Measurements from ENCODE around the gene ANKRD16. TPM values are rescaled to one million over a fixed set of nuclear protein-coding genes. Genes with fewer than 3 reads are reported as not detected.

ANKRD16 gene
- polyA plus RNA-seq, 3 donors, result 3.3 to 4.8 (median 4.6) TPM

DNA sequence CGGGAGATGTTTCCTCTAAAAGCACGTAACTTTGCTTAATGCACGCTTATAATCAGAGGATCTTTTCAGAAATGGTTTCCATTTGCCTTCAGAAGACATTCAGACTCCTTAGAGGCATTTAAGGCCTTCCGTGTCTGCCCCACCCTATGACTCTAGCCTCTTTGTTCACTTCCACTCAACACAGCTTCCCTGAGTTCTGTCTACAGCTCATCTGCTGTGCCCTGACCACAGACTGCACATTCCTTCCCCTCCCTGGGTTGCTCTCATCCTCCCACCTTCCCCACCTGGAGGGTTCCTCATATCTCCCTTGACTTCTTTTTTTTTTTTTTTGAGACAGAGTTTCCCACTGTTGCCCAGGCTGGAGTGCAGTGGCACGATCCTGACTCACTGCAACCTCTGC lies 17.0 kb upstream of the ANKRD16 start:
- WGBS, 3 donors, result 85 to 96% (median 95%) methylated on average over 5 of the region's 5 CpGs
- no peak overlapping the region for H3K27ac ChIP-seq (ENCODE audit: low read depth, low read length)

DNA sequence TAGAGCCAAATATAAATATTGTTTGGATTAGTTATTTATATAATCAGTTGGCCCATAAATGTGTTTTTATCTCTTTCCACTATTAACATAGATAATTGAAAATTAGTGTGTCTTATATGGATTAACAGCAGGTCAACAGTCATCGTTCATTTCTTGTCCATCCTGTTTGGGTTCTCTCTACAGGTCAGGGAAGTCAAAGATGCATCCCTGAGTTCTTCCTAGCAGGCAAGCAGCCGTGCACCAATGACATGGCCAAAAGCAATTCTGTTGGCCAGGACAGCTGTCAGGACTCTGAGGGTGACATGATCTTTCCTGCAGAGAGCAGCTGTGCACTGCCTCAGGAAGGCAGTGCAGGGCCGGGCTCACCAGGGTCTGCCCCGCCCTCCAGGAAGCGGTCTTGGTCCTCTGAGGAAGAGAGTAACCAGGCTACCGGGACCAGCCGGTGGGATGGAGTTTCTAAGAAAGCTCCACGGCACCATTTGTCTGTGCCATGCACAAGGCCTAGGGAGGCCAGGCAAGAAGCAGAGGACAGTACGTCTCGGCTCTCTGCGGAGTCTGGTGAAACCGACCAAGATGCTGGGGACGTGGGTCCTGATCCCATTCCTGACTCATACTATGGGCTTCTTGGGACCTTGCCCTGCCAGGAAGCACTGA lies 16.3 kb upstream of the ANKRD16 start:
- WGBS, 3 donors, result 79 to 84% (median 82%) methylated on average over 13 of the region's 13 CpGs
- H3K27ac ChIP-seq (ENCODE audit: low read depth, low read length), result no peak overlapping the region

DNA sequence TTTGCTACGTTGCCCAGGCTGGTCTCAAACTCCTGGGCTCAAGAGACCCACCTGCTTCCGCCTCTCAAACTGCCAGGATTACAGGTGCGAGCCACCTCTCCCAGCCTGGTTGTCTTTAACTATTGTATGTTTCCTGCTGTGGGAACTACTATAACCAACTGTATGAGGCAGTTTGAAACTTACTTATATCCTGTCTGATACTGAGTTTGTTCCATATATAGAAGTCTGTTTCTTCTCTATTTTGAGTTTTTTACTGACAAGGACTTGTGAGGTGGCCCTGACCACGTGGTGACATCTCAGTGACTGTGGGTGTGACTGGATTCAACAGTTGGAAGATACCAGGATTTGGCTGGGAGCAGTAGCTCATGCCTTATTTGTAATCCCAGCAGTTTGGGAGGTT lies 14.5 kb upstream of the ANKRD16 start:
- 69 to 83% (median 73%) methylated on average over 4 of the region's 4 CpGs for WGBS, 3 donors
- no peak overlapping the region for H3K27ac ChIP-seq (ENCODE audit: low read depth, low read length)

DNA sequence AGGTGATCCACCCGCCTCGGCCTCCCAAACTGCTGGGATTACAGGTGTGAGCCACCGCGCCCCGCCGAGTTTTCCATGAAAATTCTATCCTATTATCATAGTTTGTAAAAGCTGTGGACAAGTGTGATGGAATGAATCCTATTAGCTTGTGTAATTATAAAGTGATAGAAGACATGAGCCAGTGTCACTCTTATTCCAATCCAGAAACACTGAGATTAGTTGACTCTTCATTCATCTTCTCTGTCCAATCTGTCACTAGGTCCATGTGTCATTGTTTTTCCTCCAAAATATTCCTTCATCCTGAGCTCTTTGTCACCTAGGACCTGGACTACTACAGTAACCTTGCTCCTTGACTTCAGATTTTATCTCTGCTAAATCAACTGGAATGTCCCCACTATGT lies 13.9 kb upstream of the ANKRD16 start:
- H3K27ac ChIP-seq (ENCODE audit: low read depth, low read length), result no peak overlapping the region
- 98 to 99% (median 98%) methylated on average over 6 of the region's 6 CpGs for WGBS, 3 donors

DNA sequence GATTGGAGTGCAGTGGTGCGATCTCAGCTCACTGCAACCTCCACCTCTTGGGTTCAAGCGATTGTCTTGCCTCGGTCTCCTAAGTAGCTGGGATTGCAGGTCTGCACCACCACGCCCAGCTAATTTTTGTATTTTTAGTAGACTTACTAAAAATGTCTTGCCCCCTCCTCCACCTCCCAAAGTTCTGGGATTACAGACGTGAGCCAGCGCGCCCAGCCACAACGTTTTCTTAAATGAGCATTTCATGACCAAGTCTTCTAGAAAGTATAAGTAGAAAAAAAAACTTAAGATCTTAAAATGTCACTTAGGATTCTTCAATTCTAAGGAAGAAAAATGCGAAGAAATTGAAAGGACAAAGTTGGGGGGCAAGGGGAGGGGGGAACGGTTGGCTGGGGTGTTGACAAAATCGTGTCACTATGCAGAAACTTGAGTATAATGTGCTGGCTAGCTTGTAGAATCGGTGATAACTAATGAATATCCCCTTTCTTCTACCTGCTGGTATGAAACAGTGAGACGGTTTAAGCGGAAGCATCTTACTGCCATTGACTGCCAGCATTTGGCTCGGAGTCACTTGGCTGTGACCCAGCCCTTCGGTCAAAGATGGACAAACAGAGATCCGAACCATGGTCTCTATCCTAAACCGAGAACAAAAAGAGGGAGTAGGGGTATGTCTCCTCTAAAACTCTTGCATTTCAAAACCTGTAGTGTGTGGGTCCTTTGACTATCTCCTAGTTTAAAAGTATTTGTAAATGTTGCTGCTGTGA lies 13.0 kb upstream of the ANKRD16 start:
- no peak overlapping the region for H3K27ac ChIP-seq (ENCODE audit: low read depth, low read length)
- WGBS, 3 donors, result 85 to 96% (median 94%) methylated on average over 18 of the region's 18 CpGs

DNA sequence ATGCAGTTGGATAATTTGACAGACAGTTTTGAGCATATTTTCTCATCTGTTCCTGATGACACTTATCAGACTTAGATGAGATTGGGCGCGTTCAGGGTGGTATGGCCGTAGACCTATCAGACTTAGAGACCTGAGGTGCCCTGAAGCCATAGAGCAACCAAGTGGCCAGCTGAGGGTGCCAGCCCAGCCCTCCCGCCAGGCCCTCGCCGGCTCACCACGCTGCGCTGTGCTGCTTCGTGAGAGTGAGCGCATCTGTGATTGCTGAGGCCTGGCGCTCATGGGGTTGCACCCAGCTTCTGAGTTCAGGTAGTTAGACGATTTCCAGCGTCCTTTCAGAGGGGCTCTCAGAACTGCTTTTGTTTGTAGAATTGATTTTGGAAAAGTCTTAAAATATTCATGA lies 10.6 kb upstream of the ANKRD16 start:
- WGBS, 3 donors, result 66 to 98% (median 97%) methylated on average over 13 of the region's 13 CpGs
- no peak overlapping the region for H3K27ac ChIP-seq (ENCODE audit: low read depth, low read length)

DNA sequence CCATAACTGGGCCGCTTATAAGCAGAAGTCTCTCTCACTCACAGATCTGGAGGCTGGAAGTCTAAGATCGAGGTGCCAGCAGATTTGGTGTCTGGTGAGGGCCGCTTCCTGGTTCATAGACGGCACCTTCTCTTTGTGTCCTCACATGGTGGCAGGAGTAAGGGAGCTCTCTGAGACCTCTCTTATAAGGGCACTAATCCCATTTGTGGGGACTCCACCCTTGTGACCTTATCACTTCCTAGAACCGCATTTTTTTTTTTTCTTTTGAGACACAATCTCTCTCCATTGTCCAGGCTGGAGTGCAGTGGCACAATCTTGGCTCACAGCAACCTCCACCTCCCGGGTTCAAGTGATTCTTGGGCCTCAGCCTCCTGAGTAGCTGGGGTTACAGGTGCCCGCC lies 8.5 kb upstream of the ANKRD16 start:
- no peak overlapping the region for H3K27ac ChIP-seq (ENCODE audit: low read depth, low read length)
- 89 to 100% (median 96%) methylated on average over 7 of the region's 7 CpGs for WGBS, 3 donors

DNA sequence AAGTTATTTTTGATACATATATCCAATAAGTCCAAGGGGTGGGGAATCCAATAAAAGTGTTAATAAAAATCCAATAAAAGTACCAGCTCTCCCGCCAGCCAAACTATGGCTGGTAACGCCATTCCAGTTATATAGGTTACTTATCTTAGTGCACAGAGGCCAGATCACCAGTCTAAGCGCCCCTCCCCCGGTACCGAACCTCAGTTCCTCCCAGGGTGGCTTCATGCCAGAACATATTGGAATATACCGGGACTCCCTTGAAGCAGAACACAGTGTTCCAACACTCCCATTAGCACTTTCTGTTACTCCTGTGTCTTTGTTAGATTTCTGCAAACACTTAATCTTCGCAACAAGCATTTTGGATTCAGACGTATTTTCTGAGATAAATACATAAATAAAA lies 7.8 kb upstream of the ANKRD16 start:
- H3K27ac ChIP-seq (ENCODE audit: low read depth, low read length), result no peak overlapping the region
- 93 to 94% (median 94%) methylated on average over 8 of the region's 8 CpGs for WGBS, 3 donors

DNA sequence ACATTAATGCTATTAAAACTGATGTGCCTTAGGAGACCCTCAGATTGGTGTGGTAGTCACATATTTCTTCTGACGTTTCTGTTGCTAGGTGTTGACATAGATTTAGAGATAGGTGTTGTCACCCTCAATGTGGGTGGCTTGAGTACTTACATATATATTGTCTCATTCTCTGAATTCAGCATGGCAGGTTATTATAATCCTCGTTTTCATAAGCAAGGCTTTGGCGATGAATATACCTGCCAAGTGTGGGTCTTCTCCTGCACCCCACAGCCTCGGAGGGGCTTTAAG lies 7.3 kb upstream of the ANKRD16 start:
- 82 to 88% (median 85%) methylated on average over 4 of the region's 4 CpGs for WGBS, 3 donors
- H3K27ac ChIP-seq (ENCODE audit: low read depth, low read length), result no peak overlapping the region

DNA sequence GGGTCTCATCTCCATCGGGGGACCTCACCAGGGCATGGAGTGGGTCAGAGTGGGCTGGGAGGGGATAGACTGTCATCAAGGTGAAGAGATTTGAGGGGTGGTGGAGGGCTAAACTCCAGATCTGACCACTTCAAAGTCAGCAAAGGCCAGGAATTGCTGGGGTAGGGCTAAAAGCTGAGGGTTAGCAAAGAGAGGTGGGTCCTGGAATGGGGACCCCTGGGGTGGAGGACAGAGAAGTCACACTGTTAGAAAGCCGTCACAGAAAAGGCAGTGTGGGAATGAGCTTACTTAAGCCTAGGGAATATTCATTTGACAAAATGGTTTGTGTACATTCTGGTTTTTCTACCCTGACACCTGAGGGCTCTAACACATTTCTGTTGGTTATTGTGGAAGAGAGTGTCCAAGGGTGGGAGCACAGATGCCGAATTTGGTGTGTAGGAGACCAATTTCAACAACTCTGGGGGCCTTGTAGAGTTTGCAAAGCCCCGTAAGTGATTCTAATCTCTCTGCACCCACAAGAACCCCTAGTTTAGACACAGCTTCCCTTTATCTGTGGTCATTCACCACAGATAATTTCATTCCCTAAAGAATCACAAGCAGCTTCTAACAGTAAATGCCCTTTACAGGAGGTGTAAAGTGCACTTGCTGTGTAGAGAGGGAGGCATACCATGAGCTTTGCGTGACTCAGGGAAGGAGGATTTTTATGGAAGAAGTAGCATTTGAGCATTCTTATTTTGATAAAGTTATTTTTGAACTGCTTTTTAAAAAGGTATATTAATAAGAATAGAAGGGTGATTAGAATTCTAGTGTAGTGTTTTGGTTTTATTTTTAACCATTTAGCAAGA lies 6.7 kb upstream of the ANKRD16 start:
- no peak overlapping the region for H3K27ac ChIP-seq (ENCODE audit: low read depth, low read length)
- WGBS, 3 donors, result 88 to 95% (median 91%) methylated on average over 5 of the region's 5 CpGs

DNA sequence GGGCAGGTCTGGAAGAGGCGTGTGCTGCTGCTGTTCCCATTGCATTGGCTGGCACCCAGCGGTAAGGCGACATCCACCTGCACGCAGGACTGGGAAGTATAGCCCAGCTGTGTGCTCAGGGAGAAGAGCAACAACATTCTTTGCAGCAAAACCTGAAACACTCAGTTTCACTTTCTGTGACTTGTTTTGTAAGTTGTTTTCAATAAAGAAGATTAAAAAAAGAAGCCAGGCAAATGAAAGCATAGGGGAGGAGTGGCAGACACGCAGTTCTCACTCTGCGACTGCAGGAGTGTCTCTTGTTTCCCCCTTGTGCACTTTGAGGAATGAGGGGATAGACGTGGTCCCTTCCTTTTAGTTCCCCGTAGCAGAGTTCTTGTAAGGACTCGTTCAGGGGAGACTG lies 6.1 kb upstream of the ANKRD16 start:
- WGBS, 3 donors, result 80 to 90% (median 88%) methylated on average over 9 of the region's 9 CpGs
- H3K27ac ChIP-seq (ENCODE audit: low read depth, low read length), result no peak overlapping the region

DNA sequence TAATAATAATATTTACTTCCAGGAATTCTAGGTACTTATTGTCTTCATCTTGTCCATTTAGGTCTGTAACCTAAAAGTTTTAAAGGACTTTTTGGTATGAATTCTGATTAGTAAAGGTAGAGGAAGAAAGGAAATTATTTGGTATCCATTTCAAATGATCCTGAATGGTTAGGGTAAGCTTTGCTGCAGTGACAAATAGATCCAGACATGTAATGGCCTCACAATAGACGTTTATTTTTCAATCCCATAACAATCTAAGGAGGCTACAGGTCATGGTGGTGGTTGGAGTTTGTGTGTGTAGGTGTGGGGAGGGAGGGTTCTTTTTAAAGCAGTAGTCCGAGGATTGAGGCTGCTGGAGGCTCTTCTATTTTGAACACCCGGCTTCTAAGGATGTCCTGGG lies 5.7 kb upstream of the ANKRD16 start:
- H3K27ac ChIP-seq (ENCODE audit: low read depth, low read length), result no peak overlapping the region
- WGBS, 3 donors, result 83 to 96% (median 89%) methylated on average over 3 of the region's 3 CpGs

DNA sequence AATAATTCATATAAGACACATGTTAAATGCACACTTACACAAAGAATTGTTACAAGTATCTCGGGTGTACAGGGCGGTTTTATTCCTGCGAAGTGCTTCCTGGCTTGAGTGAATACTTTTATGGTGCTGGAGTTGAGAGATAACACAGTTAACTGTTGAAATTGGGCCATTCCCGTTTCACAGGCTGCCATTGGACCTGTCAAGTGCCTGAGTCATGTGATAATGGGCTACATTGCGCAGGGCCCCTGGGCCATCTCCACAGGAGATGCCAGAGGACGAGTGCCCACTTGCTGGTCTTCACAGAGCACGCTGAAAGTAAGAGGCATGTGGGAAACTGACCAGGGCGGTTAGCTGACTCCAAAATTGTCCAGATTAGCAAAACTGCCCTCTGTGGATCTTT lies 5.2 kb upstream of the ANKRD16 start:
- 91 to 98% (median 94%) methylated on average over 8 of the region's 8 CpGs for WGBS, 3 donors
- H3K27ac ChIP-seq (ENCODE audit: low read depth, low read length), result no peak overlapping the region

DNA sequence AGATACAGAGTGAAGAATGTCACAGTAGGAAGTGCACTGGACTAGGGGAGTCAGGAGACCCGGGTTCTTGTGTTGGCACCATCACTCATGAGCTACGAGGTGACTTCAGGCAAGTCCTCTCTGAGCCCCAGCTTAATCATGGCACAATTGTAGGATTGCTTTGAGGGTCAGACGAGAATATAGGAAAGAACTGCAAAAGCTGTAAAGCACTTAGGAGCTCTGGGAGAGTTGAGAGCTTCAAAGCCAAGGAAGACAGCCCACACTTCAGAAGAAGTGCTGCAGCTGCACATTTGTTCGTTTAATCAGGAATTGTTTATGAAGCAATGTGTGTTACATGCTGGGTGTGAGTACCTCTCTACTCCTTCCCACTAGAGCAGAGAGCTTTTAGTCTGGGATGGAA lies 4.7 kb upstream of the ANKRD16 start:
- H3K27ac ChIP-seq (ENCODE audit: low read depth, low read length), result no peak overlapping the region
- 70 to 84% (median 74%) methylated on average over 4 of the region's 4 CpGs for WGBS, 3 donors

DNA sequence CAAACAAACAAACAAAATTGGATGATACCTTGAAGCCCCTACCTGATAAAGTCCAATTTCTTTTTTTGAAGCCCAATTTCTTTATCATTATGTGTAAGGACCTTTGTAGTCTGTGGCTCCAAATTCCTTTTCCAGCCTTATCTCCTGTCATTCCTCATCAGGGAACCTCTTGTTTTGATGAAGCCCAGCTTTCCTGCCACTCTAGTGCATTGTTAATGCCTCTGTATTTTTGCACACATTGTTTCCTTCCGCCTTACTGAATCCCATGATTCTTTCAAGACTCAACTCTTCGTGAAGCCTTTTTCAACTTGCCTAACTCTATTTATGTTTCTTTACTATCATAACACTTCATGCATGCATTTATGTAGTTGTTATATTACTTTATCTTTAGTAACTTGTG lies 3.6 kb upstream of the ANKRD16 start:
- 78 to 90% (median 84%) methylated on average over 2 of the region's 2 CpGs for WGBS, 3 donors
- no peak overlapping the region for H3K27ac ChIP-seq (ENCODE audit: low read depth, low read length)

DNA sequence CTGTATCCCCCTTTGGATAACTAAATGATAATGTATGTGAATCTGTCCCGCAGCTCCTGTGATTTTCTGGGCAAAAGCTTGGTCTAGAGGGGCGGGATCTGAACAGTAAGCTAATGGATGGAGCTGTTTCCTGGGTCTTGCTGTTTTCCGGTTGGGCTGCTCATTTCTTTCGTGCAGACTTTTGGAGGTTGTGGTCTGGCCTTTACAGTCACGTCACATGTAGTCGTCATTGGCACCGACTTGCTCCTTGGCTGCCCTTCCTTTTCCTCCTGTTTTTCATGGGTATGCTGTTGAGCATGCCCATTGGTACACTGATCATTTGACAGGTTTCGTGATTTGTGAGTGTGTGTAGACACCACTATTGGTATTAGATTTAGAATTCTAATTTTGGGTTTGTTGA lies 2.3 kb upstream of the ANKRD16 start:
- 73 to 89% (median 75%) methylated on average over 8 of the region's 8 CpGs for WGBS, 3 donors

DNA sequence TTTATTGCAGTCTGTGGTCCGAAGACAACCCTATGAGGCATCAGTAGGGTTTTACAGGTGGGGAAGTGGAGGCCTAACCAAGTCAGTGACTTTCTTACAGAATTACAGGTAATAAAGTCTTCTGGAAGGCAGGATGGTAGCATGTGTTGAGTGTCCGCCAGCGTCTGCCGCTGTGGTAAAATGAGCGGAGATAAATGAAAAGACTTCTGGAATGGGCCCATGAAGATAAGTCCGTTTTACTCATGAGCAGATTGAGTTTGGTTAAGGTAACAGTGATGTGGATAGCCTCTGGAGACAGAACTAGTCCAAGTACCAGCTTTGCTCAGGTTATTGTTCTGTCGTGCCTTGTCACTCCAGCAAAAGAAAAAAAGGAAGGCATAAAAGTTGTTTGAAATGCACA lies 1.3 kb upstream of the ANKRD16 start:
- no peak overlapping the region for H3K27ac ChIP-seq (ENCODE audit: low read depth, low read length)
- 43 to 64% (median 45%) methylated on average over 7 of the region's 7 CpGs for WGBS, 3 donors

More for the DNA sequence above, 2.3 kb upstream of the ANKRD16 start:
- no peak overlapping the region for H3K27ac ChIP-seq (ENCODE audit: low read depth, low read length)

DNA sequence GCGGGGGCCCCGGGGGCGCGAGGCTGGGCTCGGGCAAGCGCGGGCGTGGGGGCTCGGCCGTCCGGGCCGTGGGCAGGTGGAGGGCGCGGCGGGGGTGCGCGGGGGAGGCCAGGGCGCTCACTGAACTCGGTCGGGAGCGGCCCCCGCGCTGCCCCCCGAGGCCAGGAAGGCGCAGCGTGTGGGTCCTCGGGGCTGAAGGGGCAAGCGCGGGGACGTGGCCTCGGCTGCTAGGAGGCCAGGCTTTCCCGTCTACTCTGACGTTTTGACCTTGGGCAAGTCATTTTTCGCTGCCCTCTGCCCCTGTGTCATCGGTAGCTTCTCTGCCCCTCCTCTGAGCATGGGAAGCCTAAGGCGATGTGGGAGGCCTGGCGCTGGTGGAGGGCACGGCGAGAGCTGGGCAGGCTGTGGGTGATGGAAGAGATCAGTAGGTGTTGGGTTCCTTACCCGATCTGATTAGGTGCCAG lies 791 bp upstream of the ANKRD16 start:
- WGBS, 3 donors, result 1 to 2% (median 2%) methylated on average over 36 to 40 of the region's 40 CpGs
- H3K27ac ChIP-seq (ENCODE audit: low read depth, low read length), result no peak overlapping the region

DNA sequence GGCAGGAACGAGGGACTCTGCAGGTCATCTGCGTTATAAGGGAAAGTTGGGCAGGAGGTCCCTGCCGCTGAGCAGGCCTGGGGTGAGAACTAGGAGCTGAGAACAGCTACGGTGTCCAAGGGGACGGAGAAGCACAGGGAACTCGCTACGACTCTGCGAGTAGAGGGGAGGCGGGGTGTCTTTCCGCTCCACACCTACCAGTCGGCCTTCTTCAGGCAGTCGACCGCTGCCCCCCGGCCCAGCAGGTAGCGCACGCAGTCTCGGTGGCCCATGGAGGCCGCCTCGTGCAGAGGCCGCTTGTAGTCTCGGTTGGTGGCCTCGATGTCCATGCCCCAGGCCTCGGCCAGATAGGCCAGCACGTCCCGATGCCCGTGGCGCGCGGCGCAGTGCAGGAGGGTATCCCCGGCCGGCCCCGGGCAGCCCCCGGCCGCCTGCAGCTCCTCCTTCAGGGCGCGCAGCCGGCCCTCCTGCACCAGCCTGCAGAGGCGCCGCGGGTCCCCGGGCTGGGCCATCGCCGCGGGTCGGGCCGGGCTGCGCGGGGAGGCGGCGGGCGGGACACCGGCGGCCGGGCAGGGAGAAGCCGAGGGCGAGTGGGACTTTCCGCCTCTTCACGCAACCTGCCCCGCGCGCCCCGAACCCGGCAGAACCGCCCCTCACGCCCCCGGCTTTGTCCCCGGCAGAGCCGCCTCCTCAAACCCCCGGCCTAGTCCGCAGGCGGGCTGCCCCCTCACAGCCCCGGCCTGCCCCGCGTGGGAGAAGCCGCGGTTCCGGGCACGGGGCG lies 660 bp downstream of the ANKRD16 start:
- WGBS, 3 donors, result 0 to 1% (median 0%) methylated on average over 57 to 80 of the region's 80 CpGs
- peak overlapping the region; percentile 32 for H3K27ac ChIP-seq (ENCODE audit: low read depth, low read length)

All from adipose tissue (tissue), 3 donors.